ENCODE data around the gene CNTNAP5.

CNTNAP5 gene

GRCh38 chr2:124024561-124025170, 421 bp upstream of the CNTNAP5 start:
- no peak for DNase-seq (ENCODE audit: low read depth)
- TF ChIP-seq CTCF (IDR thresholded peaks at IDR 0.05; ENCODE audit: control insufficient read depth, extremely low read depth, insufficient read depth): no peak
- H3K4me3 ChIP-seq (ENCODE audit: low read depth, low read length): no peak overlapping the region

- no peak for DNase-seq (ENCODE audit: low read depth)
- no peak overlapping the region for H3K4me3 ChIP-seq (ENCODE audit: low read depth, low read length)
- no peak for TF ChIP-seq CTCF (IDR thresholded peaks at IDR 0.05; ENCODE audit: control insufficient read depth, extremely low read depth, insufficient read depth)
Measured at GRCh38 chr2:124025891-124026434, 876 bp downstream of the CNTNAP5 start.

GRCh38 chr2:124026503-124026902, 1.4 kb downstream of the CNTNAP5 start:
- H3K4me3 ChIP-seq (ENCODE audit: low read depth, low read length): no peak overlapping the region
- TF ChIP-seq CTCF (IDR thresholded peaks at IDR 0.05; ENCODE audit: control insufficient read depth, extremely low read depth, insufficient read depth): no peak
- no peak for DNase-seq (ENCODE audit: low read depth)

GRCh38 chr2:124027182-124027581, 2.1 kb downstream of the CNTNAP5 start:
- DNase-seq (ENCODE audit: low read depth): peak; percentile 31

GRCh38 chr2:124032799-124033198, 7.7 kb downstream of the CNTNAP5 start:
- DNase-seq (ENCODE audit: low read depth): no peak
- TF ChIP-seq CTCF (IDR thresholded peaks at IDR 0.05; ENCODE audit: control insufficient read depth, extremely low read depth, insufficient read depth): no peak
- H3K4me3 ChIP-seq (ENCODE audit: low read depth, low read length): no peak overlapping the region

More at GRCh38 chr2:124027182-124027581, 2.1 kb downstream of the CNTNAP5 start:
- peak; percentile 85 for TF ChIP-seq CTCF (IDR thresholded peaks at IDR 0.05; ENCODE audit: control insufficient read depth, extremely low read depth, insufficient read depth)
- no peak overlapping the region for H3K4me3 ChIP-seq (ENCODE audit: low read depth, low read length)

GRCh38 chr2:124034265-124034664, 9.2 kb downstream of the CNTNAP5 start:
- peak; percentile 79 for DNase-seq (ENCODE audit: low read depth)
- TF ChIP-seq CTCF (IDR thresholded peaks at IDR 0.05; ENCODE audit: control insufficient read depth, extremely low read depth, insufficient read depth): no peak
- no peak overlapping the region for H3K4me3 ChIP-seq (ENCODE audit: low read depth, low read length)

- no peak for DNase-seq (ENCODE audit: low read depth)
- no peak for TF ChIP-seq CTCF (IDR thresholded peaks at IDR 0.05; ENCODE audit: control insufficient read depth, extremely low read depth, insufficient read depth)
- no peak overlapping the region for H3K4me3 ChIP-seq (ENCODE audit: low read depth, low read length)
Measured at GRCh38 chr2:124035001-124035400, 9.9 kb downstream of the CNTNAP5 start.
